Mesenteric fat pad (tissue), 1 donor: ENCODE results near the gene HLCS. TPM values are rescaled to one million over a fixed set of nuclear protein-coding genes. Genes with fewer than 3 reads are reported as not detected.

ENCODE experiments used
- DNase-seq: peaks from one replicate; pipeline ENCODE4 v3.0.0-alpha.2; 2020; ENCODE audit warnings: low spot score
- total RNA-seq: library from RNA; stranded (reverse); fragmentation: NEBNext Ultra II Directional; extraction: Animal tissue kit (Norgen Biotek cat#: 25700); gene quantifications from one replicate; pipeline ENCODE4 v1.2.1, GENCODE V29; 2021
- donor health status: DM: yes; HTN: yes; CAD: no.

Gene HLCS
- total RNA-seq, 1 donor from 2014 or later: 18.8 TPM

- DNase-seq: peak; percentile 84
Measured at GRCh38 chr21:36706951-36707762, 259.3 kb downstream of the HLCS start.

- DNase-seq: peak; percentile 68
Measured at GRCh38 chr21:36706482-36706852, 260.0 kb downstream of the HLCS start.

GRCh38 chr21:36705679-36706481, 260.6 kb downstream of the HLCS start:
- no peak for DNase-seq

- peak; percentile 80 for DNase-seq
Measured at GRCh38 chr21:36704958-36705678, 261.4 kb downstream of the HLCS start.

- peak; percentile 85 for DNase-seq
Measured at GRCh38 chr21:36704281-36704957, 262.1 kb downstream of the HLCS start.

GRCh38 chr21:36703626-36704280, 262.7 kb downstream of the HLCS start:
- no peak for DNase-seq

GRCh38 chr21:36703123-36703522, 263.3 kb downstream of the HLCS start:
- DNase-seq: no peak

- no peak for DNase-seq
Measured at GRCh38 chr21:36702622-36702968, 263.9 kb downstream of the HLCS start.

GRCh38 chr21:36701756-36702621, 264.5 kb downstream of the HLCS start:
- no peak for DNase-seq

GRCh38 chr21:36700971-36701755, 265.3 kb downstream of the HLCS start:
- peak; percentile 83 for DNase-seq

Other genes starting within 250 kb of the HLCS start
- not detected for gene RIPPLY3, start 40.0 kb upstream of the HLCS start, total RNA-seq
- 31.3 TPM for gene PIGP, start 106.4 kb upstream of the HLCS start, total RNA-seq
- gene TTC3, start 106.6 kb upstream of the HLCS start, total RNA-seq: 141 TPM